SHP77 (cell line): ENCODE data around the gene CLEC18A.
"Not testable (repeated sequence)": the region's sequence is repeated elsewhere in the genome, so short reads cannot be mapped to it uniquely, and the experiment has no call there.

ENCODE experiments used
- DNase-seq, 2 experiments: peaks; one replicate each; lab custom pipeline; 2025; lab: John Stamatoyannopoulos, UW

The CLEC18A gene

GRCh38 chr16:69952116-69952515 lies 982 bp downstream of the CLEC18A start:
- not testable (repeated sequence) for DNase-seq

DNA sequence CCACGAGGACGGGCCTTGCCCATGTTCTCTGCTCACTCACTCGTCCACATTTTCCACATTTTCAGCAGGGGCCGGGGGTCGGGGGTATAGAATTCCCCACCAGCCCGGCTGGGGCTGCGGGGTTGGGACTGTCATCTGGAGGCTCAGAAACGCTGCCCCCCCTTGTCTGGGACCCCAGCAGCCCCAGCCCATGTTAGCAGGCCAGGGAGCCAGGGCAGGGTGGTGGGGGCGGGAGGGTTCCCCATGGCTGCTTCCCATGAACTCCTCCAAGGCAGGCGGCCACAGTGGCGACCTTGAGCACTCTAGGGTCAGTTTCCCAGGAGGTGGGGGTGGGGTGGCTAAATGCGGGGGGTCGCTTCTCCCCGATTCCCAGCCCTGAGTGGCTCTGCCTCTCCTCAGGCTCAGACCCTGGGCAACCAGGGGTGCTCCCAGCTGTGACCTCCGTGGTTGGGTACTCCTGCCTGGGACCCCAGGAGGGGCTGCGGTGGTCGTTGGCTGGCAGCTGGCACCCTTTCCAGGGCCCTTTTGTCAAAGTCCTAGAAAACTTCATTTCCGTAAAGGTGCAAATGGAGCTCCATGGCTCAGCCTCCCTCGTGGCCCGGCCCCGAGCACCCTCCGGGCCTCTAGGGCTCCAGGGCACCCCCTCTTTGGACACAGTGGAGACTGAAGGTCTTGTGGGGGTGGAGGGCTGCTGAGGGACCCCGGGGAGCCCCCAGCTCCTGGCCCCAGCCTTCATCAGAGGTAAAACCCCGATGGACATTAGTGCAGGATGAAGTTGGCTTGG lies 1.6 kb downstream of the CLEC18A start:
- not testable (repeated sequence) for DNase-seq

- not testable (repeated sequence) for DNase-seq
Measured at GRCh38 chr16:69954241-69954640, 3.1 kb downstream of the CLEC18A start.

DNA sequence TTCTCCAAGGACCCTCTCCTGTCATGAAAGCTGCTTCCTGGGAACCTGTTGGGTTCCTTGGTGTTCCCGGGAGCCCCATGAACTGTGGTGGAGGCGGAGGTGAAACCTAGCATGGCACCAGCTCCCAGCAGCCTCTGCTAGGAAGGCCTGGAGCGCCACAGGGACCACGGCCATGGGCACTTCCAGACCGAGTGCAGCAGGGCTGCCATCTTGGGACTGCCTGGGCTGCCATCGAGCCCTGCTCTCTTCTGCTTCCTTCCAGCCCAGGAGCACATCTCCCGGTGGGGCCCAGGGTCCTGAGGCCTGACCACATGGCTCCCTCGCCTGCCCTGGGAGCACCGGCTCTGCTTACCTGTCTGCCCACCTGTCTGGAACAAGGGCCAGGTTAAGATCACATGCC lies 12.2 kb downstream of the CLEC18A start:
- DNase-seq, result not testable (repeated sequence)

GRCh38 chr16:69964960-69965660 lies 14.0 kb downstream of the CLEC18A start:
- DNase-seq, result not testable (repeated sequence)

- DNase-seq, result not testable (repeated sequence)
Measured at GRCh38 chr16:69965661-69966054, 14.5 kb downstream of the CLEC18A start.

- DNase-seq, result not testable (repeated sequence)
Measured at GRCh38 chr16:69967688-69968087, 16.6 kb downstream of the CLEC18A start.

DNA sequence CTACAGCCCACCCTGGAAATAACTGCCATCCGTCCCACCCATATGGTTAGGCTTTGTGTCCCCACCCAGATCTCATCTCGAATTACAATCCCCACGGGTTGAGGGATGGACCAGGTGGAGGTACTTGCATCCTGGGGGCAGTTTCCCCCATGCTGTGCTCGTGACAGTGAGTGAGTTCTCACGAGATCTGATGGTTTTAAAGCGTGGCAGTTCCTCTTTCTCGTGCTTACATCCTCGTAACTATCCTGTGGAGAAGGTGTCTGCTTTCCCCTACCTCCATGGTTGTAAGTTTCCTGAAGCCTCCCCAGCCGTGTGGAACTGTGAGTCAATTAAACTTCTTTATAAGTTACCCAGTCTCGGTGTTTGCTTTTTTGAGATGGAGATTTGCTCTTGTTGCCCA lies 17.0 kb downstream of the CLEC18A start:
- DNase-seq, result not testable (repeated sequence)

DNA sequence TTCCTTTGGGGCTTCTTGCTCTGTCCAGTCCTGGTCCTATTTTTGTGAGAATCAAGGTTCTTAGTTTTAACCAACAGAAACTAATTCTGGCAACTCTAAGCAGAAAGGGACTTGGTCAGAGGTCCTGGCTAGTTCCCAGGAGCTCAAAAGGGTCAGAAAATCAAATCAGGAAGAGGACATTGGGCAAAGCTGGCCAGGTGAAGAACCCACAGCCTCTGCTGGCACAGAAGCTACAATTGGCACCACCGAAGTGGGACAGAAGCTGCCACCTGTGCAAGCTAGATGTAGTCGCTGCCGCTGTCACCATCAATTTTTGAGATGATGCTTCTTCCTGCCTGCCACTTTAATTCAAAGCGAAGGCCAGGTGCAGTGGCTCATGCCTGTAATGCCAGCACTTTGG lies 18.5 kb downstream of the CLEC18A start:
- DNase-seq, result not testable (repeated sequence)

GRCh38 chr16:69972120-69972519 lies 21.0 kb downstream of the CLEC18A start:
- DNase-seq, result not testable (repeated sequence)

- not testable (repeated sequence) for DNase-seq
Measured at GRCh38 chr16:69972935-69973334, 21.8 kb downstream of the CLEC18A start.

DNA sequence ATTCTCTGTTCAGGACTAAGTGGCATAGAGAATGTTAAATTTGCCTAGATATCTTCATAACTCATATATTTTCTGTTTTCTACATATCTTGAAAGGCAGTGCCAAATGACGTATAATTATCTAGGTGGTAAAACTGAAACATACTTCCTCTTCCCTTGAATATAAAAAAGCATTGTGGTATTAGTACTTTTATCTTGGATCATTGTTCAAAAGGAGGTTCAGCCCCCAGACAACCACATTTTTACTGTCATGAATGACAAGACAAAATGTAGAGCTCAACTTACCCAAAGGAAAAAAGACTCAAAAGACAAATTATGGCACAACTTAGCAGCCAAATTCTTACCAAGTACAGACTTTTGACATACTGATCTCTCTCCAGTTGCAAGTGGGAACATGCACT lies 34.1 kb downstream of the CLEC18A start:
- DNase-seq, result not testable (repeated sequence)

GRCh38 chr16:69997956-69998355 lies 46.8 kb downstream of the CLEC18A start:
- DNase-seq, result not testable (repeated sequence)

- not testable (repeated sequence) for DNase-seq
Measured at GRCh38 chr16:69999801-70000200, 48.7 kb downstream of the CLEC18A start.

DNA sequence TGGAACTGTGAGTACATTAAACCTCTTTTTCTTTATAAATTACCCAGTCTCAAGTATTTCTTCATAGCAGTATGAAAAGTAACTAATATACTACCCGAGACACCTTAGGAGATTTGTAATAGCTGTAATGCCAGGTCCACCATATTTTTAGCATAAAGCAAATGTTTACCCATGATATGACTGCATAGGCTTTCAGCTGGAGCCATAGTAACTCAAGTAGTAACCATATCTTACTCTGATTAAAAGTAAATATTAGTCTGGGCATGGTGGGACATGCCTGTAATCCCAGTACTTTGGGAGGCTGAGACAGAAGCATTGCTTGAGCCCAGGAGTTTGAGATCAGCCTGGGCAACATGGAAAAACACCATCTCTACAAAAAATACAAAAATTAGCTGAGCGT lies 52.4 kb downstream of the CLEC18A start:
- peak; percentile 19 to 25 for DNase-seq

GRCh38 chr16:70008604-70009003 lies 57.5 kb downstream of the CLEC18A start:
- not testable (repeated sequence) for DNase-seq

- not testable (repeated sequence) for DNase-seq
Measured at GRCh38 chr16:70010615-70011014, 59.5 kb downstream of the CLEC18A start.

DNA sequence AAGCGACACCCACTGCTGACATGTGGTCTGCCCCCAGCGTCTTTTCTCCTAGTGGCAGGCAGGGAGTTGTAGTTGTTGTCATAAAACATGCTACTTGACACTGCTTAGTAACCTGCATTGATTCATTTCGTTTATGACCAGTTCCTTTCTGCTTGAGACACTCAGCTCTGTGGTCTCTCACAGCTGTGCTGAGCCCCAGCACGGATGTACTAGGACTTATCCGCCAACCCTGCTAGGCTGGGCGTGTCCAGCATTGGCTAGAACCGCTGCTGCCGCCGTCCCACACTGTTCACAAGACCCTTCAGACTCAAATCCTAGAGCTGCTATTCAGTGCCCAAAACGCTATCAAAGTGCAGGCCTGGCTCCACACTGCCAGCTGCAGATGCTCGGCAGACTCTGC lies 60.0 kb downstream of the CLEC18A start:
- DNase-seq, result not testable (repeated sequence)

GRCh38 chr16:70012354-70012753 lies 61.2 kb downstream of the CLEC18A start:
- not testable (repeated sequence) for DNase-seq

DNA sequence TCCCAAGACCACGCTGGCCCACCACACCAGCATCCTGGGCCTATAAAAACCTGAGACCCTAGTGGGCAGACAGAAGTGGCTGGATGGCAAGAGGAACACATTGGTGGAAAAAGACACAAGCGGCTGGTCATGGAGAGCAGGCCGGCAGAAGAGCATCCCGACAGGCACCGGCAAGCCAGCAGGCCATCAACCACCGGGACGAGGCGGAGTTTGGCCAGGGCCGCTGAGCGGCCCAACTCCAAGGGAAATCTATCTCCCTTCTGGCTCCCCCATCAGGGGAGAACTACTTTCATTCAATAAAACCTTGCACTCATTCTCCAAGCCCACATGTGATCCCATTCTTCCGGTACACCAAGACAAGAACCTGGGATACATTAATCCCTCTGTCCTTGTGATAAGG lies 61.8 kb downstream of the CLEC18A start:
- not testable (repeated sequence) for DNase-seq
